Aortic smooth muscle cell (primary cell): ENCODE data around the gene ANKK1. TPM values are rescaled to one million over a fixed set of nuclear protein-coding genes. Genes with fewer than 3 reads are reported as not detected.

Experiments
- total RNA-seq: library from RNA; depleted of rRNA; stranded (reverse); fragments of >200 nt; gene quantifications from 2 replicates; pipeline ENCODE4 v1.2.3, GENCODE V29; 2014

The ANKK1 gene, protein sequence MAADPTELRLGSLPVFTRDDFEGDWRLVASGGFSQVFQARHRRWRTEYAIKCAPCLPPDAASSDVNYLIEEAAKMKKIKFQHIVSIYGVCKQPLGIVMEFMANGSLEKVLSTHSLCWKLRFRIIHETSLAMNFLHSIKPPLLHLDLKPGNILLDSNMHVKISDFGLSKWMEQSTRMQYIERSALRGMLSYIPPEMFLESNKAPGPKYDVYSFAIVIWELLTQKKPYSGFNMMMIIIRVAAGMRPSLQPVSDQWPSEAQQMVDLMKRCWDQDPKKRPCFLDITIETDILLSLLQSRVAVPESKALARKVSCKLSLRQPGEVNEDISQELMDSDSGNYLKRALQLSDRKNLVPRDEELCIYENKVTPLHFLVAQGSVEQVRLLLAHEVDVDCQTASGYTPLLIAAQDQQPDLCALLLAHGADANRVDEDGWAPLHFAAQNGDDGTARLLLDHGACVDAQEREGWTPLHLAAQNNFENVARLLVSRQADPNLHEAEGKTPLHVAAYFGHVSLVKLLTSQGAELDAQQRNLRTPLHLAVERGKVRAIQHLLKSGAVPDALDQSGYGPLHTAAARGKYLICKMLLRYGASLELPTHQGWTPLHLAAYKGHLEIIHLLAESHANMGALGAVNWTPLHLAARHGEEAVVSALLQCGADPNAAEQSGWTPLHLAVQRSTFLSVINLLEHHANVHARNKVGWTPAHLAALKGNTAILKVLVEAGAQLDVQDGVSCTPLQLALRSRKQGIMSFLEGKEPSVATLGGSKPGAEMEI
- 0.06 TPM in 1 of 2 replicates, not detected in the other for total RNA-seq

DNA sequence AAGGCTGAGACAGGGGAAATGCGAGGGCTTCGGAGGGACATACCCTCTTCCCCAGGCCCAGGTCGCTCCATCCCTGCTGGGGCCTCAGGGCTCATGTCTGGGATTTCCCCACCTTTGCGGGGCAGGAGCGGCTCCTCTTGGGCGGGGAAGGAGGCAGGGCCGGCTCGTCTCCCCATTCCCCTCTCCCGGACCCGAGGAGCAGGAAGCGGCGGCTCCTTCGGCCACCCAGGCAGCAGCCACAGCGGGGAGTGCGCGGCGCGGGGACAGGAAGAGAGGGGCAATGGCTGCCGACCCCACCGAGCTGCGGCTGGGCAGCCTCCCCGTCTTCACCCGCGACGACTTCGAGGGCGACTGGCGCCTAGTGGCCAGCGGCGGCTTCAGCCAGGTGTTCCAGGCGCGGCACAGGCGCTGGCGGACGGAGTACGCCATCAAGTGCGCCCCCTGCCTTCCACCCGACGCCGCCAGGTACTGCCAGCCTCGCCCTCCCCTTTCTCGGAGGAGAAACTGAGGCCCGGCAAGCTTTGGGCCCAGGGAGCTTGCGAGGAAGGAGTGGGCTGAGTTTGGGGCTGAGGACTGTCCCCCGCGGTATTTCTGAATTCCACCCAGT is at the start of gene ANKK1:
ANKK1 (plus strand) TSS at position 175 of the 607 bp plus-strand sequence; CDS start at position 281, 106 bp downstream.

Other genes starting within 250 kb of the ANKK1 start
- 18.1 and 18.8 TPM in 2 replicates for gene TTC12, start 73.2 kb upstream of the ANKK1 start, total RNA-seq
- not detected in 2 replicates for gene DRD2, start 87.6 kb downstream of the ANKK1 start, total RNA-seq